GM19372 (cell line): Measurements from ENCODE around the gene RNF217.
"Not testable (repeated sequence)": the region's sequence is repeated elsewhere in the genome, so short reads cannot be mapped to it uniquely, and the experiment has no call there.

Experiments used
- ATAC-seq: cut with Tn5 transposase; IDR thresholded peaks from one replicate; pipeline ENCODE4 v1.9.1; 2021; ENCODE audit warnings: mild to moderate bottlenecking, low read depth, moderate library complexity; ENCODE audit not compliant: unreplicated experiment

Gene RNF217

GRCh38 chr6:124961777-124962638 lies at the start of gene RNF217:
RNF217 (plus strand) TSS chr6:124962437; CDS start chr6:124962545, 108 bp downstream.
- ATAC-seq, result peak; percentile 45

GRCh38 chr6:124913056-124913455 lies 49.2 kb upstream of the RNF217 start:
- ATAC-seq, result no peak

- ATAC-seq, result no peak
These were observed 44.5 kb upstream of the RNF217 start for GRCh38 chr6:124917769-124918168.

- ATAC-seq, result not testable (repeated sequence)
These were observed 42.5 kb upstream of the RNF217 start for GRCh38 chr6:124919703-124920102.

- ATAC-seq, result no peak
These were observed 37.9 kb upstream of the RNF217 start for GRCh38 chr6:124924333-124924759.

- no peak for ATAC-seq
These were observed 35.8 kb upstream of the RNF217 start for GRCh38 chr6:124926435-124926834.

- no peak for ATAC-seq
These were observed 34.4 kb upstream of the RNF217 start for GRCh38 chr6:124927806-124928205.

GRCh38 chr6:124928851-124929250 lies 33.4 kb upstream of the RNF217 start:
- ATAC-seq, result no peak

- no peak for ATAC-seq
These were observed 24.6 kb upstream of the RNF217 start for GRCh38 chr6:124937645-124938044.

- ATAC-seq, result no peak
These were observed 21.0 kb upstream of the RNF217 start for GRCh38 chr6:124941259-124941658.

GRCh38 chr6:124943658-124944057 lies 18.6 kb upstream of the RNF217 start:
- no peak for ATAC-seq

GRCh38 chr6:124947971-124948451 lies 14.2 kb upstream of the RNF217 start:
- no peak for ATAC-seq

GRCh38 chr6:124949706-124950105 lies 12.5 kb upstream of the RNF217 start:
- no peak for ATAC-seq

- no peak for ATAC-seq
These were observed 8.4 kb upstream of the RNF217 start for GRCh38 chr6:124953808-124954207.

GRCh38 chr6:124955108-124955856 lies 7.0 kb upstream of the RNF217 start:
- no peak for ATAC-seq

GRCh38 chr6:124956018-124956417 lies 6.2 kb upstream of the RNF217 start:
- ATAC-seq, result no peak

GRCh38 chr6:124958149-124958548 lies 4.1 kb upstream of the RNF217 start:
- no peak for ATAC-seq

- no peak for ATAC-seq
These were observed 3.4 kb upstream of the RNF217 start for GRCh38 chr6:124958759-124959354.

GRCh38 chr6:124960757-124961463 lies 1.3 kb upstream of the RNF217 start:
- no peak for ATAC-seq

- no peak for ATAC-seq
These were observed 817 bp upstream of the RNF217 start for GRCh38 chr6:124961464-124961776.
